ENCODE data around the gene ABLIM1. TPM values are rescaled to one million over a fixed set of nuclear protein-coding genes. Genes with fewer than 3 reads are reported as not detected.

Gene ABLIM1
- total RNA-seq, 2 experiments from 2014 or later, result 114 to 116 TPM

DNA sequence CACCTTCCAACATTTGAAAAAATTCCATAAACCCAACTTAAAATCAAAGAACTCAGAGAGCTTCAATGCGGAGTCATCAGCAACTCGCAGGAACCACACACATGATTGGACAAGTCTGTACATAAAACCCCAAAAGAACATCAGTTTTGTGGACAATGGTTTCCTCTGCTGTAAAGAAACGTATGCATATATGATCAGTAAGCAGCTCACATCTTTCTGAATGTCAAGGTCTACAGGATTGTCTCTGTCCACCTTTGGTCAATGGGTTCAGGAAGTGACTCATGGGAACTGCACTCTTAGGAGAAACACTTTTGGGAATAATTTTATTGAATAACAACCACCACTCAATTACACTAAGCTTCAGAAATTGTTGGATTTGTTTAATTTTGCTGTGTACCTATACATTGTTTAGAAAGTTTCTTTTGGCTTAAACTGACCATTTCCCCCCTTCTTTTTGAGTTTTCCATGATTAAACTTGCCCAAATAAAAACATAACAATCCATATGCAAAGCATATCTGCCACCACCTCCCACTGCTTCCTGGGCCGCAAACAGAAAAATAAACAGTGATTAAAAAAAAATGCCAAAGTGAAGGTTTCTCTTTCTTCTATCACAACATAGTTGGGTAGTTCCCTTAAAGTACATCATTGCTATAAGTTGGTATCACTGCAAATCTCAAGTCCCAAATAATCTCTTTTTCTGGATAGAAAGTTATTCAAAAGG, 226.5 kb downstream of the ABLIM1 start:
- no peaks in the 10 kb centered on the region for H3K9me3 Mint-ChIP-seq
- H3K27me3 Mint-ChIP-seq, result no peaks in the 10 kb centered on the region
- DNase-seq, result no peak

DNA sequence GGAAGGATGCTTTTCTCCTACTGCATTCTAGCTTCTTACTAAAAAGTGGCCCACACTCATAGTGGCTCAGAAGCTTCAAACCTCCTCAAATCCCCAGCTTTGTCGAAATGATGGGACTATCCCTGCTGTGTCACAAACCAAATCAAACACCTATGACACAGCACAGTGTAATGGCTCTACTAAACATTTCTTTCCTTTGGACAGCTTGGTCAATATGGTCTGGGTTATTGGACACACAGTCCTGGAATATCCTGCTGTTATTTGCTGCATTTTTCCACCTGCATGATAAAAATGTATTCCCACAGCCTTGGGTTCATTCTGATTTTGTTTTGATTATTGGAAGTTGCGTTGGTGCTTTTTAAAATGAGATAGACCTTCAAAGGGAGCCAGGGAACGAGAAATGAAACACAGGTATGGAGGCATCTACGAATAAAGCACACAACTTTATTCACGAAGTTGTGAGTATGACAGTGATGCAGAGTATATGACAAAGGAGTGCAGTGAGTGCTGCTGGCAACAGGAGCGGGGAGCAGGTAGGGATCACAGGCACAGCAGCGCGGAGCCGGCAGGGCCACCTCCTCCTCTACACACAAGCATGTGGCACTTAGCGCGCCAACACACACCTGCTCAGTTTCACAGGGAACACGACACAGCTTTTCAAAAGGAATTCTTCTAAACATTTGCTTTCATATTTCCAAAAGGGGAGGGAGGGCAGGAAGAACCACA, 227.2 kb downstream of the ABLIM1 start:
- H3K27ac Mint-ChIP-seq, result peak overlapping the region; percentile 23

More for the DNA sequence above, 226.5 kb downstream of the ABLIM1 start:
- no peak overlapping the region for H3K4me3 Mint-ChIP-seq
- H3K4me1 Mint-ChIP-seq, result peaks cover 10% of the 10 kb centered on the region
- peak overlapping the region; percentile 23 for H3K27ac Mint-ChIP-seq
- H3K36me3 Mint-ChIP-seq, result peaks cover 20% of the 10 kb centered on the region

DNA sequence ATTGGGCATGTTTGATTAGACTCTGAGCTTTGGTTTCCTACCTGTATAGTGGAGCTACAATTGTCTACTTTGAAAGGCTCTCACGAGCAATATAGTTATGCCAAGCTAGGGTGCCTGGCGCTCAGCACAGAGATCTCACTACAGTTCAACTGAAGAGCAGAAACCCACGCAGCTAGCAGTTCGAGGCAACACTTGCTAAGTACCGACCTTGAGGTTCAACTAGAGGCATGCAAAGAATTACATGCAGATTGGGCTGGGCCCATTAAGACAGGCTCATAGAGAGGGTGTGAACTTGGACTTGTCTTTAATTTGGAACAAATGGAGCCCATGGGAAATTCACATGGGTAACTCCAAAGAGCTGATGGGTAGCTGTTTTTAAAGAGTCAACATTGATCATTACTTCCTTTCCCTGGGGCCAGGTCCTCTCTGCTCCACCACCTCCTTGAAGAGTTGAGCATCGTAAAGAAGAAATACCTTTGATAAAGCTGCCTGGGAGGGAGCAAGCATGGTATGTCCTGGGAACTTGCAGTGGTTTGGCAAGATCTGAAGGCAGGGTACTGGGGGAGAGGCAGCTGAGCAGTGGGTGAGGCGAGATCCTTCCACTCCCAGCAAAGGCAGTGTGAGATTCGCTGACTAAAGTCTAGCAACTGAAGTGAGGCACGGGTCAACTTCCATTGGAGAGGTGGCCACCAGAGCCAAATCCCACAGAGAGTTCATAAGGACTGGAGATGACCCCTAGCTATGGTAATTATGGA, 228.3 kb downstream of the ABLIM1 start:
- peak overlapping the region; percentile 12 for H3K27ac Mint-ChIP-seq
- peaks cover 8% of the 10 kb centered on the region for H3K4me1 Mint-ChIP-seq
- H3K9me3 Mint-ChIP-seq, result no peaks in the 10 kb centered on the region
- H3K27me3 Mint-ChIP-seq, result no peaks in the 10 kb centered on the region
- no peak for DNase-seq
- H3K36me3 Mint-ChIP-seq, result peaks cover 15% of the 10 kb centered on the region
- H3K4me3 Mint-ChIP-seq, result no peak overlapping the region

More for the DNA sequence above, 227.2 kb downstream of the ABLIM1 start:
- no peak for DNase-seq
- Mint-ChIP-seq H3K4me3 (no peak overlapping the region), H3K27me3 (no peaks in the 10 kb centered on the region), H3K4me1 (peaks cover 10% of the 10 kb centered on the region), H3K36me3 (peaks cover 19% of the 10 kb centered on the region), H3K9me3 (no peaks in the 10 kb centered on the region)

DNA sequence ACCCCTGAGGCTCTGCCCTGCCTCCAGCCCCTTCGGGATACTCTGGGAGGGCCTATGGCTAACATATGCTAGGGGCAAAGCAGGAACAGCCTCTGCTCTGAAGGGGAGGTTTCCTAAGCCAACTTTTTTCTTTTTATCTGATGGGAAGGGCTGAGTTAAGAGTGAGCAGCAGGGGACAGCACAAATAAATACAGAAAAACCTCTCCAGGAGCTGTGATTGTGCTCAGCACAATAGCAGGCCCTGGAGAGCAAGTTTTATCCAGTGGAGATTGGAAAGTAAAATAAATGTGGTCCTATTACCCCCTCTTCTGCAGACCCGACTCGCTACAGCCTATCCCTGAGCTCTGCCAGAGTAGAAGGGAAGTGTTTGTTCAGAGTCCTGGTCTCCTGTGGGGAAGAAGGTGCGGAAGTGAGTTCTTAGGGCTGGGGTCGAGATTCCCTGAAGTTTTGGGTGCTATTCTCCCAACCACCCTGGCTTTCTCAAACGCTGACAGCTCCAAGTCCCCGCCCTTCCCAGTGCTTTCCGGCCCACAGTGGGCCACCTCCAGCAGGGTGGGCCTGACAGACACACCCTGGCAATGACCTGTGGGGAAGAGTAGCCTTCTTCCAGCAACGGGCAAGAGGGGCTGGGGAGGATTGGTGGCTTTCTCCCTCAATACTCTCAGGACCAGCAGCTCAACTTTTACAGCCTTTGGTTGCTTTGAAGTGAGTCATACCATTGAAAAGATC, 230.8 kb downstream of the ABLIM1 start:
- Mint-ChIP-seq H3K36me3 (peaks cover 13% of the 10 kb centered on the region), H3K4me1 (no peaks in the 10 kb centered on the region), H3K27me3 (no peaks in the 10 kb centered on the region), H3K4me3 (no peak overlapping the region), H3K9me3 (no peaks in the 10 kb centered on the region), H3K27ac (no peak overlapping the region)
- no peak for DNase-seq

DNA sequence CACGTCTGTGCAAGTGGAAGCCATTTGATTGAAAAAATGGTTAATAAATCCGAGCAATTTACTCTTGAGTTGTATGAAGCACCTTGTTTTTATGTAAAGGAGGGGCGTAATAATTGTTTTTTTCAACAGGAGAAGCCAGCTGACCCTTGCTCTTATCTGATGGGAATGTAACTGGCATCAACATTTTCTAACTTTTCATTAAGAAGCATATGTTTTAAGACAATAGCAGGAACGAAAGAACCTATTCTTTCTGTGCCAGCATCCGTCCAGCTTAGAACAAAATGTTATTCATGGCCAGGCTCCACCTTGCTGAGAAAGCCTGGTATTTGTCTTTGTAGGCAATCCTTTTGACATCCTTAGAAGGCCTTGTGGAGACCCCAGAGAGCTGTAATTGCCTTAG, 231.6 kb downstream of the ABLIM1 start:
- Mint-ChIP-seq H3K27me3 (no peaks in the 10 kb centered on the region), H3K27ac (no peak overlapping the region), H3K9me3 (no peaks in the 10 kb centered on the region), H3K36me3 (peaks cover 11% of the 10 kb centered on the region), H3K4me3 (no peak overlapping the region), H3K4me1 (no peaks in the 10 kb centered on the region)
- DNase-seq, result no peak

DNA sequence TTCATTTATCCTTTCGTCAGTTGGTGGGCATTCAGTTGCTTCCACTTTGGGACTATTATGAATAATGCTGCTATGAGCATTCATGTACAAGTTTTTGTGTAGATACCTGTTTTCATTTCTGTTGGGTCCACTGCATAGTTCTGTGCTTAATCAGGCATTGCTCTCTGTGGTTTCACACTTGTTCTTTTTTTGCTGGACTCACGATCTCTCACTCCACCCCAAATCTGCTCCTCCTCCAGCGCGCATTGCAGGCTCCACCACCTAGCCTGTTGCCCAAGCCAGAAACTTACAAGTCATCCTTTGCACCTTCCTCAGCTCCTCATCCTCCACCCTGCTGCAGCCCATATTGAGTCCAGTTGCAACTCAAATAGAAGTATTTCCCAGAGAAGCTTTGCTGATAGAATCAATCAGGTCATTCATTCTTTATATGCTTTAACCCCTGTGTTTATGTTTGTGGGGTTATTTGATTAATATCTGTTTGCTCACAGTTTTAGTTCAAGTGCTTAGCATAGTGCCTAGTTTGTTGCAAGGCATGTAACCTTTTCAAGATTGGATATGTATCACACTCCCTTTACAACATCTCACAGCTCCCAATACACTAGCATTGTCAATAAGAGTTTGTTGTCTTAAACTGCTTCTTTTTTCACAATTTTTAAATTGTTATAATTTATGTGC, 237.1 kb downstream of the ABLIM1 start:
- Mint-ChIP-seq H3K4me1 (no peaks in the 10 kb centered on the region), H3K27me3 (peaks cover 27% of the 10 kb centered on the region), H3K4me3 (no peak overlapping the region), H3K36me3 (no peaks in the 10 kb centered on the region), H3K27ac (no peak overlapping the region), H3K9me3 (no peaks in the 10 kb centered on the region)
- no peak for DNase-seq

DNA sequence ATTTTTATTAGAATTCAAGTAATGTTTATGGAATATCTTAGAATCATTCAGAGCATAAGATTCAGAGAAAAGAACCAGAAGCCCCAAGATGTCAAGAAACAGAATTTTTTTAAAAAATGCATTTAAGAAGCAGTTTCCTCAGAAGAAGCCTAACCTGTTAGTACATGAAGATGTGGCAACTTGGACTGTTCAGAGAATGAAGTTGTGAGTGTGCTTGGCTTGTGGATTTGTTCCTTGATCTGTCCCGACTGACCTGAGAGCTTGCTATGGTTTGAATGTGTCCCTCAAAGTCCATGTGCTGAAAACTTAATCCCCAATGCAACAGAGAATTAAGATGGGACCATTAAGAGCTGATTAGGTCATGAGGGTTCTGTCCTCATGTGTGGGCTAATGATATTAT, 240.0 kb downstream of the ABLIM1 start:
- Mint-ChIP-seq H3K27me3 (peaks cover 44% of the 10 kb centered on the region), H3K36me3 (no peaks in the 10 kb centered on the region)

DNA sequence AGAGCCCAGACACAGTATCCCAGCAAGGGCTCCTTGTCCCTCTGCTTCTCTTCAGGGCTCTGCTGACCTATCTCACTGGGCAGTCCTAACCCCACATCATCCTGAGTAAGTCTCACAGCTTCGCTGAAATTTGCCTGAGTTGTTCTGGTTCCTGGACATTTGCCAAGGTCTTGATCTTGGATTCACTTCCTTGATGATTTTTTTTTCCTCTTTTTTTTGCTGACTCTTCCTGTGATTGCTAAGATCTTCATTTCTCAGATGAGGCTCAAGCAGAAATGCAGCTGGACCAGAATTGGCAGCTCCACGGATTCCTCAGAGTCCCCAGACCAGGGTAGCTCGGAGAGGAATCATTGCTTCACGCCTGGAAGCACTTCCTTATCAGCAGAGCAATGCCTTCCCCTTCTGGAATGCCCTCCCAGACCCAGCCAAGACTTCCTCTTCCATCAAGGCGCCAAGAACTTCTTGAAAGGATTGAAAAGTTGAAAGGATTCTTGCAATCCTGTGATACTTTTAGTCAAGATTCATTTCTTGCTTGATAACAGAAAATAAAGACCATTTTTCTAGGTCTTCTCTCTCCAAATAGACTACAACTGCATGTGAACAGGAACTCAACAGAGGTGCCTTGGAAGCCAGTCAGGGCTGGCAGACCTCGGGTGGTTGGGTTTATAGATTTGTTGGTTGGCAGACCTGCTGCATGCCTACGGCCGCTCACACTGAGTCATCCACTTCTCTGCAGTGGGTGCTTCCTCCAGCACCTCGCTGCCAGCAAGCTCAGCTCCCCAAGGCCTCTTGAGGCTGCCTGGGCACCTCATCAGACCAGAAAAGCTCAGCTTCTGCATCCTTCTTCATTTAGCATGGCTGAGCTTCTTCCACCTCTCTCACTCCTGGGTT, 244.9 kb downstream of the ABLIM1 start:
- H3K27me3 Mint-ChIP-seq, result peaks cover 49% of the 10 kb centered on the region
- no peaks in the 10 kb centered on the region for H3K4me1 Mint-ChIP-seq
- H3K27ac Mint-ChIP-seq, result no peak overlapping the region
- H3K4me3 Mint-ChIP-seq, result no peak overlapping the region
- DNase-seq, result no peak
- no peaks in the 10 kb centered on the region for H3K9me3 Mint-ChIP-seq
- H3K36me3 Mint-ChIP-seq, result no peaks in the 10 kb centered on the region

More for the DNA sequence above, 240.0 kb downstream of the ABLIM1 start:
- Mint-ChIP-seq H3K4me3 (no peak overlapping the region), H3K9me3 (no peaks in the 10 kb centered on the region), H3K4me1 (no peaks in the 10 kb centered on the region), H3K27ac (no peak overlapping the region)
- no peak for DNase-seq

DNA sequence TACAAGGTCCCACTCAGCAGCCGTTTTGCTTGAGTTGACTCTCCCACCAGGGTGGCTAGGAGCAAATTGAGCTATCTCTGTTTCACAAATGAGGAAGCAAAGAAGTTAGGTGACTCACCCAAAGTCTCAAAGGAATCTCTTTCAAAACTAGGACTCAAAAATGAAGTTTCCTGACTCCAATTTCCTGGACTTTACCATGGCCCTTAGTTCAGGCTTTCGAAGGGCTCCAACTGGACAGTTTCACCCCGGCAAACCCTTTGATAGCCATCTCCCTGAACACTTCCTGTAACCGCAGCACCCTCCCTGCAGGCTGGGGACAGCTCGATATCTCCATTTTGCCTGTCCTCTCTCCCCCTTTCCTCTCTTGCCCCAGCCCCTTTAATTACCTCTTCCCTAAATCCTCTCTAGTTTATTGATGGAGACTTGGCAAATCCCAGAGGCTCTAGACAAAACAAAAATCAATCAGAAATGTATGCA, 249.1 kb downstream of the ABLIM1 start:
- H3K27ac Mint-ChIP-seq, result no peak overlapping the region
- H3K9me3 Mint-ChIP-seq, result peaks cover 3% of the 10 kb centered on the region
- no peaks in the 10 kb centered on the region for H3K4me1 Mint-ChIP-seq
- DNase-seq, result no peak
- no peaks in the 10 kb centered on the region for H3K36me3 Mint-ChIP-seq
- H3K4me3 Mint-ChIP-seq, result no peak overlapping the region
- H3K27me3 Mint-ChIP-seq, result peaks cover 47% of the 10 kb centered on the region

DNA sequence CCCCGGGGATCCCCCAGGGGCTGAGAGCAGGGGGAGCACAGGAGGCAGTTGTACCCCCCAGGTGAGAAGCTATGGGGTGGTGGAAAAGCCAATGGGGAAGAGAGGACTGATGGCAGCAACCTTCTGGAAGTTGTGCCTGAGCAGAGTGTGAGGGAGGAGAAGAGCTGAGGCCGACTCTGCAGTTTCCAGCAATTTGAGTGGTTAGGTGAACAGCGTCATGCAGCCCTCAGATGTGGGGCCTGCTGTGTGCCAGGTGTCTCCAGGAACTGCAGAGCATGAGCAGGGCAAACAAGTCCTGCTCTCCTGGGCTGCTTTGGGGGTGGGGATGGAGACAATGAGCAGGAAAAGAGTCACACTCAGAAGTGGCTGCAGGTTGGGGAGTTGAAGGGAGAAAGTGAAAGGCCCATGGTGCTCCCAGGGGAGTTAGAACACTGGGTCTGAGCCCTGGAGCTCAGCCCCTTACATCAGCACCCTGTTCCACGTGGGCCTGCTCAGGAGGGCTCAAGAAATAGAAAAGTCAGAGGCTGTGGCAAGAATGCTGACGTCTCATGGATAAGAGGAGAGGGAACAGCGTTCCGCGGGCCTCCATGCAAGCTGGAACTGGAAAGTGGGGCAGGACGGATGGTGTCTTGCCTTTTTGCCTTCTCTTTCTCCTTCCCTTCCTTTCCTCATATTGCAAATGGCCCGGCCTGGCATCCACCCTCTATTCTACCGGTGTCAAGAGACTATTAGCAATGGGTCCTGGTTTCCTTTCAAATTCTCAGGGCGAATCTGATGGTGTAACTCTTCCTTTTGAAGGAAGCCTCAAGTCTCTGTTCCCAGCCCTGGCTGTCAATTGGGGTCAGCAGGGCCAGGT, 249.7 kb downstream of the ABLIM1 start:
- H3K4me3 Mint-ChIP-seq, result no peak overlapping the region
- no peak for DNase-seq
- H3K27ac Mint-ChIP-seq, result no peak overlapping the region
- H3K36me3 Mint-ChIP-seq, result no peaks in the 10 kb centered on the region
- peaks cover 3% of the 10 kb centered on the region for H3K9me3 Mint-ChIP-seq
- peaks cover 42% of the 10 kb centered on the region for H3K27me3 Mint-ChIP-seq
- H3K4me1 Mint-ChIP-seq, result no peaks in the 10 kb centered on the region

DNA sequence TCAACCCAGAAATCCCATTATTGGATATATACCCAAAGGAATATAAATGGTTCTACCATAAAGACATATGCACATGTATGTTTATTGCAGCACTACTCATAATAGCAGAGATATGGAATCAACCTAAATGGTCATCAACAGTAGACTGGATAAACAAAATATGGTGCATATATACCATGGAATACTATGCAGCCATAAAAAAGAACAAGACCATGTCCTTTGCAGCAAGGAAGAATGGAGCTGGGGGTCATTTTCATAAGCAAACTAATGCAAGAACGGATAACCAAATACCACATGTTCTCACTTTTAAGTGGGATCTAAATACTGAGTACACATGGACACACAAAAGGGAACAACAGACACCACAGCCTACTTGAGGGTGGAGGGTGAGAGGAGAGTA, 251.6 kb downstream of the ABLIM1 start:
- Mint-ChIP-seq H3K27ac (no peak overlapping the region), H3K27me3 (peaks cover 45% of the 10 kb centered on the region), H3K4me3 (no peak overlapping the region), H3K4me1 (peaks cover 8% of the 10 kb centered on the region), H3K9me3 (peaks cover 3% of the 10 kb centered on the region), H3K36me3 (no peaks in the 10 kb centered on the region)
- DNase-seq, result no peak

DNA sequence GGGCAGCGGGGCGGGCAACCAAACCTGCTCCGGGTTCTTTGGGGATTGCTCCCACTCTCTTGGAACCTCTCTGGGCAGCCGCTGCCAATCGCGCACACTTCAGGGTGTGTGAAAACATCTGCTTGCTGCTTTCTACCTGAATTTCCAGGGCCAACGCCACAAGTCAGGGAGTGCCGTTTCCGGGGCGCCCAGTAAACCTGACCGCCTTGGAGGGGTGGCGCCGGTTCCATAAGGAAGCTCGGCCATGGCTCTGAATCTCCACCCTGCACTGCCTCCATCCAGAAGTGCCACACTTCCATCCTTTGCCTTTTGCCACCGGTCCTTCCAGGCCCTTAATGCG, 253.1 kb downstream of the ABLIM1 start:
- peaks cover 3% of the 10 kb centered on the region for H3K9me3 Mint-ChIP-seq
- DNase-seq, result no peak
- H3K27ac Mint-ChIP-seq, result no peak overlapping the region
- peaks cover 57% of the 10 kb centered on the region for H3K27me3 Mint-ChIP-seq
- no peaks in the 10 kb centered on the region for H3K36me3 Mint-ChIP-seq
- H3K4me3 Mint-ChIP-seq, result no peak overlapping the region
- peaks cover 8% of the 10 kb centered on the region for H3K4me1 Mint-ChIP-seq

Measured in activated naive CD8-positive, alpha-beta T cell treated with anti-CD3 and anti-CD28 coated beads for 36 hours (primary cell).